Measurements from ENCODE around the gene SLC4A1AP.

Gene SLC4A1AP

DNA sequence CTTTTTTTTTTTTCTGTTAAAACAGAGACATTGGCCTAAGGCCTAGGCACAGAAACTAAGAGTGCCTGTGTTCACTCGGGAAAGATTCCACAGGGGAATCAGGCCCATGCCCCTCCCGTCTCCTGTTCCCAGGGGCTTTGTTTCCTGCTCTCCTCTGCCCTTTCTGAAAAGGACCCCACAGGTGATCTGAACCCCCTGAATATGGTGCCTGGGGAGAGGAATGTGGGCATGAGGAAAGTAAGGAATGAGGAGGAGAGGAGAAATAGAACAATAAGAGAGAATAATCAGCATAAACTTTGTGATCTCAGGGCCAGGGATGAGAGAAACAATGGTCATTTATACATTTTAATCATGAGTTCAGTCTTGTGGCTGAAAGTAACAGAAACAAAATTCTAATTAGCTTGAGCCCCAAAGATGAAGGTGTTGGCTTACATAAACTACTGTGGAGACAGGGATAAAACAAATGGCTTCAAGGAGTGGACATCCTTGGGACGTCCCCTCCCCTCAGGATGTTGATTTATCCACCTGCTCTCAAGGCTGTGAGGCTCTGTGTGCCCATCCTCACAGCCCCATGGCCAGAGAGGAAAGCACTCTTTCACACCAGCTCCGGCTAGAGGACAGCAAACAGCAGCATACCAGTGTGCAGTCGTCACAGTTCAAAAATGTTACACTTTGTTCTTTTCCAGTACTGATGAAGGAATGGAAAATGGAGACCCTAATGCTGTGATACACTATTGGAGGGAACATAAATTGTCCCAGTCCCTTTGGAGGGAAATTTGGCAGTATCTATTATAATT is 61.4 kb downstream of the SLC4A1AP start:
- DNase-seq (ENCODE audit: low spot score) = no peak
- no peak overlapping the region for H2BK15ac ChIP-seq (ENCODE audit: low read length)
- no peak overlapping the region for H2BK5ac ChIP-seq (ENCODE audit: low read length)
- no peak overlapping the region for H3K23ac ChIP-seq (ENCODE audit: low read depth, low read length, poor library complexity)
- no peak overlapping the region for H2AK5ac ChIP-seq (ENCODE audit: low read depth, low read length)
- H3K18ac ChIP-seq (ENCODE audit: low read length) = no peak overlapping the region
- H4K91ac ChIP-seq (ENCODE audit: low read depth, low read length, poor library complexity) = no peak overlapping the region
- H2BK120ac ChIP-seq (ENCODE audit: low read depth, low read length) = no peak overlapping the region
- H3K36me3 ChIP-seq (replicated peaks in 1 of 2; ENCODE audit: control insufficient read depth in 2 of 2, insufficient read depth in 2 of 2, low read length in 2 of 2) = no peaks in the 10 kb centered on the region
- no peak overlapping the region for H4K8ac ChIP-seq (ENCODE audit: low read depth, low read length)
- no peak overlapping the region for H3K9ac ChIP-seq (ENCODE audit: low read depth, low read length, poor library complexity)
- no CpG with 5 or more reads among the region's 5 CpGs for WGBS, 2 donors (ENCODE audit: extremely low coverage in 2 of 2, insufficient read length in 2 of 2, insufficient replicate concordance in 1 of 2)
- no peak overlapping the region for H3K27ac ChIP-seq (replicated peaks; ENCODE audit: low read length)
- H3K9me3 ChIP-seq (replicated peaks in 1 of 2; ENCODE audit: control insufficient read depth in 2 of 2, insufficient read depth in 1 of 2, low read depth in 1 of 2, low read length in 2 of 2) = no peaks in the 10 kb centered on the region
- no peak overlapping the region for H2BK12ac ChIP-seq (ENCODE audit: low read length)
- no peak overlapping the region for H3K4ac ChIP-seq (ENCODE audit: low read length)
- H3K4me2 ChIP-seq (ENCODE audit: insufficient read depth, low read length, poor library complexity, severe bottlenecking) = no peak overlapping the region
- H3K14ac ChIP-seq (ENCODE audit: low read length) = no peak overlapping the region
- H3K27me3 ChIP-seq (ENCODE audit: control insufficient read depth in 3 of 3, insufficient read depth in 3 of 3, low read depth in 1 of 3, low read length in 3 of 3) = peaks cover 0 to 11% (median 0%) of the 10 kb centered on the region in 3 experiments
- no peak overlapping the region for H3K4me3 ChIP-seq (ENCODE audit: low read length in 2 of 2)
- peaks cover 12 to 23% of the 10 kb centered on the region in 2 donors for H3K4me1 ChIP-seq (ENCODE audit: control insufficient read depth in 2 of 2, insufficient read depth in 1 of 2, low read depth in 1 of 2, low read length in 2 of 2)
- H3K79me1 ChIP-seq (ENCODE audit: low read depth, low read length) = no peaks in the 10 kb centered on the region
- H2AFZ ChIP-seq (ENCODE audit: low read length) = peak overlapping the region; percentile 51

DNA sequence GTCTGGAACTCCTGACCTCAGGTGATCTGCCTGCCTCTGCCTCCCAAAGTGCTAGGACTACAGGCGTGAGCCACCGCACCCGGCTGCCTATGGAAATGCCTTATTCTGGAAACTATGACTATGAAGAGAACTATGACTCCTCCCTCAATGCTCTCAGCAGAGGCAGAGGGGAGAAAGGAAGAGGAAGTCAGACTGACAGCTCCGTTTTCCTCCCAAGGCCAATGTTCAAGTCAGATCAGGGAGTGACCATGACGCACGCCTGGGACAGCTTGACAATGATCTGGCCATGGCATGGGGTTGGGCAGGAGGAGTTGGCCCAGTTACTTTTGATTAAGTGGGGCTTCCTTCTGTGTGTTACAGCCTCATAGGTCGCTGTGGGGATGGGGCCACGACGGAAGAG is 63.6 kb downstream of the SLC4A1AP start:
- no peak for DNase-seq (ENCODE audit: low spot score)
- no peaks in the 10 kb centered on the region for H3K27me3 ChIP-seq (ENCODE audit: control insufficient read depth in 3 of 3, insufficient read depth in 3 of 3, low read depth in 1 of 3, low read length in 3 of 3)
- no peak overlapping the region for H3K27ac ChIP-seq (replicated peaks; ENCODE audit: low read length)
- no peak overlapping the region for H2BK120ac ChIP-seq (ENCODE audit: low read depth, low read length)
- no peak overlapping the region for H2BK15ac ChIP-seq (ENCODE audit: low read length)
- H3K23ac ChIP-seq (ENCODE audit: low read depth, low read length, poor library complexity) = no peak overlapping the region
- H3K9me3 ChIP-seq (replicated peaks in 1 of 2; ENCODE audit: control insufficient read depth in 2 of 2, insufficient read depth in 1 of 2, low read depth in 1 of 2, low read length in 2 of 2) = no peaks in the 10 kb centered on the region
- no peak overlapping the region for H2AFZ ChIP-seq (ENCODE audit: low read length)
- no peak overlapping the region for H2BK12ac ChIP-seq (ENCODE audit: low read length)
- H3K14ac ChIP-seq (ENCODE audit: low read length) = no peak overlapping the region
- H3K4me2 ChIP-seq (ENCODE audit: insufficient read depth, low read length, poor library complexity, severe bottlenecking) = no peak overlapping the region
- no peak overlapping the region for H4K8ac ChIP-seq (ENCODE audit: low read depth, low read length)
- H3K4me3 ChIP-seq (ENCODE audit: low read length in 2 of 2) = no peak overlapping the region
- H3K4me1 ChIP-seq (ENCODE audit: control insufficient read depth in 2 of 2, insufficient read depth in 1 of 2, low read depth in 1 of 2, low read length in 2 of 2) = peaks cover 12 to 23% of the 10 kb centered on the region in 2 donors
- no peak overlapping the region for H2BK5ac ChIP-seq (ENCODE audit: low read length)
- no peak overlapping the region for H3K18ac ChIP-seq (ENCODE audit: low read length)
- H3K4ac ChIP-seq (ENCODE audit: low read length) = no peak overlapping the region
- no CpG with 5 or more reads among the region's 9 CpGs for WGBS, 2 donors (ENCODE audit: extremely low coverage in 2 of 2, insufficient read length in 2 of 2, insufficient replicate concordance in 1 of 2)
- no peak overlapping the region for H4K91ac ChIP-seq (ENCODE audit: low read depth, low read length, poor library complexity)
- no peak overlapping the region for H3K9ac ChIP-seq (ENCODE audit: low read depth, low read length, poor library complexity)
- H3K79me1 ChIP-seq (ENCODE audit: low read depth, low read length) = no peaks in the 10 kb centered on the region
- no peaks in the 10 kb centered on the region for H3K36me3 ChIP-seq (replicated peaks in 1 of 2; ENCODE audit: control insufficient read depth in 2 of 2, insufficient read depth in 2 of 2, low read length in 2 of 2)
- H2AK5ac ChIP-seq (ENCODE audit: low read depth, low read length) = no peak overlapping the region

GRCh38 chr2:27728081-27728858 is 64.6 kb downstream of the SLC4A1AP start:
- Histone ChIP-seq H4K91ac (ENCODE audit: low read depth, low read length, poor library complexity) (no peak overlapping the region), H3K79me1 (ENCODE audit: low read depth, low read length) (no peaks in the 10 kb centered on the region), H3K27me3 (ENCODE audit: control insufficient read depth in 3 of 3, insufficient read depth in 3 of 3, low read depth in 1 of 3, low read length in 3 of 3) (no peaks in the 10 kb centered on the region), H2BK15ac (ENCODE audit: low read length) (no peak overlapping the region), H3K9me3 (replicated peaks in 1 of 2; ENCODE audit: control insufficient read depth in 2 of 2, insufficient read depth in 1 of 2, low read depth in 1 of 2, low read length in 2 of 2) (no peaks in the 10 kb centered on the region), H3K27ac (replicated peaks; ENCODE audit: low read length) (no peak overlapping the region), H2BK120ac (ENCODE audit: low read depth, low read length) (peak overlapping the region; percentile 11), H2AK5ac (ENCODE audit: low read depth, low read length) (peak overlapping the region; percentile 76), H3K14ac (ENCODE audit: low read length) (no peak overlapping the region), H4K8ac (ENCODE audit: low read depth, low read length) (no peak overlapping the region), H3K4me3 (ENCODE audit: low read length in 2 of 2) (no peak overlapping the region), H3K18ac (ENCODE audit: low read length) (no peak overlapping the region), H3K4me2 (ENCODE audit: insufficient read depth, low read length, poor library complexity, severe bottlenecking) (no peak overlapping the region), H3K4me1 (ENCODE audit: control insufficient read depth in 2 of 2, insufficient read depth in 1 of 2, low read depth in 1 of 2, low read length in 2 of 2) (peaks cover 11 to 23% of the 10 kb centered on the region in 2 donors), H2BK12ac (ENCODE audit: low read length) (no peak overlapping the region), H2BK5ac (ENCODE audit: low read length) (no peak overlapping the region), H3K9ac (ENCODE audit: low read depth, low read length, poor library complexity) (no peak overlapping the region), H3K4ac (ENCODE audit: low read length) (no peak overlapping the region), H3K36me3 (replicated peaks in 1 of 2; ENCODE audit: control insufficient read depth in 2 of 2, insufficient read depth in 2 of 2, low read length in 2 of 2) (no peaks in the 10 kb centered on the region), H2AFZ (ENCODE audit: low read length) (peak overlapping the region; percentile 12), H3K23ac (ENCODE audit: low read depth, low read length, poor library complexity) (peak overlapping the region; percentile 30)
- no peak for DNase-seq (ENCODE audit: low spot score)
- WGBS, 2 donors (ENCODE audit: extremely low coverage in 2 of 2, insufficient read length in 2 of 2, insufficient replicate concordance in 1 of 2) = no CpG with 5 or more reads among the region's 5 CpGs

GRCh38 chr2:27729198-27729597 is 65.5 kb downstream of the SLC4A1AP start:
- Histone ChIP-seq H3K4me3 (ENCODE audit: low read length in 2 of 2) (no peak overlapping the region), H3K4me2 (ENCODE audit: insufficient read depth, low read length, poor library complexity, severe bottlenecking) (no peak overlapping the region), H3K14ac (ENCODE audit: low read length) (no peak overlapping the region), H3K4me1 (ENCODE audit: control insufficient read depth in 2 of 2, insufficient read depth in 1 of 2, low read depth in 1 of 2, low read length in 2 of 2) (peaks cover 4 to 14% of the 10 kb centered on the region in 2 donors), H3K23ac (ENCODE audit: low read depth, low read length, poor library complexity) (no peak overlapping the region), H3K79me1 (ENCODE audit: low read depth, low read length) (no peaks in the 10 kb centered on the region), H4K8ac (ENCODE audit: low read depth, low read length) (no peak overlapping the region), H3K27ac (replicated peaks; ENCODE audit: low read length) (no peak overlapping the region), H2BK120ac (ENCODE audit: low read depth, low read length) (no peak overlapping the region), H2BK15ac (ENCODE audit: low read length) (no peak overlapping the region), H2AFZ (ENCODE audit: low read length) (no peak overlapping the region), H2BK12ac (ENCODE audit: low read length) (no peak overlapping the region), H2AK5ac (ENCODE audit: low read depth, low read length) (no peak overlapping the region), H3K9ac (ENCODE audit: low read depth, low read length, poor library complexity) (no peak overlapping the region), H3K4ac (ENCODE audit: low read length) (no peak overlapping the region), H3K36me3 (replicated peaks in 1 of 2; ENCODE audit: control insufficient read depth in 2 of 2, insufficient read depth in 2 of 2, low read length in 2 of 2) (no peaks in the 10 kb centered on the region), H3K9me3 (replicated peaks in 1 of 2; ENCODE audit: control insufficient read depth in 2 of 2, insufficient read depth in 1 of 2, low read depth in 1 of 2, low read length in 2 of 2) (no peaks in the 10 kb centered on the region), H3K27me3 (ENCODE audit: control insufficient read depth in 3 of 3, insufficient read depth in 3 of 3, low read depth in 1 of 3, low read length in 3 of 3) (no peaks in the 10 kb centered on the region), H3K18ac (ENCODE audit: low read length) (no peak overlapping the region), H4K91ac (ENCODE audit: low read depth, low read length, poor library complexity) (no peak overlapping the region), H2BK5ac (ENCODE audit: low read length) (no peak overlapping the region)
- no CpG with 5 or more reads among the region's 4 CpGs for WGBS, 2 donors (ENCODE audit: extremely low coverage in 2 of 2, insufficient read length in 2 of 2, insufficient replicate concordance in 1 of 2)
- DNase-seq (ENCODE audit: low spot score) = no peak

All from neuronal stem cell (in vitro differentiated cells).